ENCODE measurements around the gene ZNF25.
"Not testable (repeated sequence)": the region's sequence is repeated elsewhere in the genome, so short reads cannot be mapped to it uniquely, and the experiment has no call there.

The ZNF25 gene

DNA sequence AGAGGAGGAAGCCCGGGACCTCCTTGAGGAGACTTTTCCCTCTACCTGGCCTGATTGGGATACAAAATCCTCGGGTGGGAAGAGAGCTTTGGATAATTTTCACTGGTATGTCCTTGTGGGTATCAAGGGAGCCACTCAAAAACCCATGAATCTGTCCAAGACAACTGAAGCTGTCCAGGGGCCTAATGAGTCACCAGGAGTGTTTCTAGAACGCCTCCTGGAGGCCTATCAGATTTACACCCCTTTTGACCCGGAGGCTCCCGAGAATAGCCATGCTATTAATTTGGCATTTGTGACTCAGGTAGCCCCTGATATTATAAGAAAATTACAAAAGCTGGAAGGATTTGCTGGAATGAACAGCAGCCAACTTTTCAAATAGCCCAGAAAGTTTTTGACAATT lies 38.6 kb downstream of the ZNF25 start:
- no peak for DNase-seq

DNA sequence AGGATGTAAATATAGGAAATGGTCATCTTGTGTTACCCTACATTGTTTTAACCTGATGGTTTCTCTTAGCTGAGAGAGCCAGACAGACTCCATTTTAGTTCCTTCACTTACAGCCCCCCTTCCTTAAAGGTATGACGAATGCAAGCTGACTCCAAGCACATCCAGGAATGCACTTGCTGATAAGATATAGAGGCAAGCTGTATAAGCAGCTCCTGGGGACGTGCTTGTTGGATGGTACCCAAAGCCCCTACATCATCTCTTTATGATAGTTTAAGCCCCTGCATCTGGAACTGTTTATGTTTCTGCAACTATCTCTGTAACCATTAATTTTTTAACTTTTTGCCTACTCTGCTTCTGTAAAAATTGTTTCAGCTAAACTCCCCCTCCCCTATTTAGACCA lies 41.7 kb downstream of the ZNF25 start:
- no peak for DNase-seq

DNA sequence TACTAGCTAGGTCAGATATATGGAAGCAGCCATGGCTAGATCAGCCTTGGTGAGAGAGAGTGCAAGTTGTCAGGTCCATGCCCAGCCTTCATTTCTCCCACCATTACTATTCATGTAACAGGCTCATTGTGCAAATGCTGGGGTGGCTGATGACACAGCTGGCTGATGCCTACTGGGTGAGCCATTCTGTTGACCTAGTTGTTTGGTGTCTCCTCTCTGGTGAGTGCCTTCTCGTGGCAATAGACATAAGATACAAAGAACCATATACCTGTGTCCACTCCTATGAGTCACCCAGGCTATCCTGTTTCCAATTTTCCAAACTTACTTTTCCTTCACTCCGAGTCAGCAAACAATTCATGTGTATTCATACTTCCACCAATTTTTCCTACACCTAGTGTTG lies 46.0 kb downstream of the ZNF25 start:
- DNase-seq = no peak

DNA sequence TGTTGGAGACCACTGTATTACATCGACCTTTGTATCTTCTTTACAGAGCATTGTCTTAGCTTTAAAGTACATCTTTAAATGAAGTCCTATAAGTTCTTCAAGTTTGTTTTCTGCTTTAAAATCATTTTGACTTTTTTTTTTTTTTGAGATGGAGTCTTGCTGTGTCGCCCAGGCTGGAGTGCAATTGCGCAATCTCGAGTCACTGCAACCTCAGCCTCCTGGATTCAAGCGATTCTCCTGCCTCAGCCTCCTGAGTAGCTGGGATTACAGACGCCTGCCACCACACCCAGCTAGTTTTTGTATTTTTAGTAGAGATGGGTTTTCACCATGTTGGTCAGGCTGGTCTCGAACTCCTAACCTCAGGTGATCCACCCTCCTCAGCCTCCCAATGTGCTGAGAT lies 68.3 kb downstream of the ZNF25 start:
- not testable (repeated sequence) for DNase-seq

DNA sequence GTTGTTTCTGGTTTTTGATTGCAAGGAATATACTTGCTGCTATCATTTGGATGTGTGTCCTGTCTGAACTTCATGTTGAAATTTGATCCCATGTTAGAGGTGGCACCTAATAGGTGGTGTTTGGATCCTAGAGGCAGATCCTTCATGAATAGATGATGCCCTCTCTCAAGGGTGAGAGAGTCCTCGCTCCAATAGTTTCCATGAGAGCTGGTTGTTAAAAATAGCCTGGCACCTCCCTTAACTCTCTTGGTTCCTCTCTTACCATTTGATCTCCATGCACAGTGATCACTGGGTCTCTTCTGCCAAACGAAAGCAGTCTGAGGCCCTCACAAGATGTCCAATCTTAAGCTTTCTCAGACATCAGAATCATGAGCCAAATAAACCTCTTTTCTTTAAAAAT lies 70.1 kb downstream of the ZNF25 start:
- no peak for DNase-seq
